Natural killer cell (primary cell): ENCODE measurements around the gene MTHFD2L. TPM values are rescaled to one million over a fixed set of nuclear protein-coding genes. Genes with fewer than 3 reads are reported as not detected.
"Not testable (repeated sequence)": the region's sequence is repeated elsewhere in the genome, so short reads cannot be mapped to it uniquely, and the experiment has no call there.

Experiments used
- ATAC-seq, 3 donors: fragments of 150-1000 bp in 2 of 3; fragments of 200-7000 bp in 1 of 3; cut with Tn5 transposase; 1 replicate in 1 of 3; 2 replicates in 2 of 3; pipeline ENCODE4 v1.10.0; 2021; ENCODE audit warnings: mild to moderate bottlenecking in 2 of 3, moderate library complexity in 2 of 3
- DNase-seq, 2 donors: peaks; one replicate each; pipeline versions ENCODE4 v3.0.0 to v3.0.0-alpha.2; 2013 to 2021; ENCODE audit warnings: mixed read lengths in 1 of 2
- H3K27ac ChIP-seq: one replicate; pipeline ENCODE4 v1.5.1; 2013; ENCODE audit warnings: mild to moderate bottlenecking, low read length
- H3K27me3 ChIP-seq: one replicate; pipeline ENCODE4 v1.6.1; 2013; ENCODE audit warnings: low read length; ENCODE audit not compliant: control insufficient read depth, insufficient read depth
- H3K36me3 ChIP-seq: one replicate; pipeline ENCODE4 v1.6.1; 2013; ENCODE audit warnings: low read length; ENCODE audit not compliant: control insufficient read depth, insufficient read depth
- H3K4me1 ChIP-seq: one replicate; pipeline ENCODE4 v1.6.1; 2013; ENCODE audit warnings: low read length; ENCODE audit not compliant: control insufficient read depth, insufficient read depth
- H3K4me3 ChIP-seq: one replicate; pipeline ENCODE4 v1.5.1; 2013; ENCODE audit warnings: low read length
- H3K9me3 ChIP-seq: one replicate; pipeline ENCODE4 v1.6.1; 2013; ENCODE audit warnings: low read length; ENCODE audit not compliant: control insufficient read depth, insufficient read depth
- H3K27ac Mint-ChIP-seq, 2 donors: one replicate each; pipeline ENCODE4 v1.8.0; 2022; ENCODE audit warnings: mild to moderate bottlenecking in 2 of 2, mixed read lengths in 2 of 2, moderate library complexity in 1 of 2
- H3K27me3 Mint-ChIP-seq, 2 donors: one replicate each; pipeline ENCODE4 v1.8.0; 2022; ENCODE audit warnings: low read depth in 2 of 2, mixed read lengths in 2 of 2
- H3K36me3 Mint-ChIP-seq: one replicate; pipeline ENCODE4 v1.8.0; 2022; ENCODE audit warnings: mixed read lengths
- H3K4me1 Mint-ChIP-seq, 2 donors: one replicate each; pipeline ENCODE4 v1.8.0; 2022; ENCODE audit warnings: mixed read lengths in 2 of 2
- H3K4me3 Mint-ChIP-seq: one replicate; pipeline ENCODE4 v1.8.0; 2022; ENCODE audit warnings: mild to moderate bottlenecking, moderate library complexity, mixed read lengths
- H3K9me3 Mint-ChIP-seq, 2 donors: one replicate each; pipeline ENCODE4 v1.8.0; 2022; ENCODE audit warnings: mixed read lengths in 2 of 2
- WGBS: methylation state at CpG from one replicate; pipeline ENCODE4 v1.1.7; 2013; ENCODE audit warnings: missing lambda C conversion rate; ENCODE audit not compliant: insufficient coverage; 5-methylcytosine and 5-hydroxymethylcytosine counted together
- intact Hi-C: fragments of 100-400 bp; cut with micrococcal nuclease; formaldehyde crosslinking; loops from one replicate; pipeline ENCODE4 v1.14.2; 2022
- total RNA-seq, 4 donors: library from RNA; stranded (reverse); fragments of 120-200 nt in 1 of 4; gene quantifications; one replicate each; pipeline versions ENCODE4 v1.2.3 to v1.2.4, GENCODE V29; 2013 to 2022
- TF ChIP-seq, protein P1 (sequence below): fragments of 200-600 bp; IDR thresholded peaks from one replicate; pipeline ENCODE4 v1.8.0; 2022; ENCODE audit warnings: antibody characterized with exemption

MTHFD2L gene
- total RNA-seq, 3 donors from 2014 or later (not counting 1 experiment from before 2014, with no cell fraction given): 9.5 to 11.7 (median 10.4) TPM

DNA sequence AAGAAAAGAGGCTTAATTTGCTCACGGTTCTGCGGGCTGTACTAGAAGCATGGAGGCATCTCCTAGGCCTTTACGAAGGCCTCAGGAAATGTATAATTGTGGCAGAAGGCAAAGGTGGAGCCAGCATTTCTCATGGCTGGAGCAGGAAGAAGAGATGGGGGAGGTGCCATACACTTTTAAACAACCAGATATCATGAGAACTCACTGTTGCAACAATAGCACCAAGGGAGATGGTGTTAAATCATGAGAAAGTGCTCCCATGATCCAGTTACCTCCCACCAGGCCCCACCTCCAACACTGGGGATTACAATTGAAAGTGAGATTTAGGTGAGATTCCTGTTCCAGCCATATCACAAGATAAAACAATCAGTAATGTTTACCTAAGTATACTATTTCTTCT is 45.5 kb downstream of the MTHFD2L start:
- Histone ChIP-seq H3K4me1 (peaks cover 10% of the 10 kb centered on the region), H3K4me3 (no peak overlapping the region), H3K9me3 (no peaks in the 10 kb centered on the region), H3K27ac (no peak overlapping the region), H3K27me3 (no peaks in the 10 kb centered on the region), H3K36me3 (no peaks in the 10 kb centered on the region)
- Mint-ChIP-seq H3K27ac (no peak overlapping the region), H3K27me3 (no peaks in the 10 kb centered on the region), H3K36me3 (no peaks in the 10 kb centered on the region), H3K4me1 (peaks cover 17 to 18% of the 10 kb centered on the region in 2 donors), H3K9me3 (no peaks in the 10 kb centered on the region), H3K4me3 (no peak overlapping the region)
- ATAC-seq (no peak), DNase-seq (no peak)
- TF ChIP-seq, protein P1, sequence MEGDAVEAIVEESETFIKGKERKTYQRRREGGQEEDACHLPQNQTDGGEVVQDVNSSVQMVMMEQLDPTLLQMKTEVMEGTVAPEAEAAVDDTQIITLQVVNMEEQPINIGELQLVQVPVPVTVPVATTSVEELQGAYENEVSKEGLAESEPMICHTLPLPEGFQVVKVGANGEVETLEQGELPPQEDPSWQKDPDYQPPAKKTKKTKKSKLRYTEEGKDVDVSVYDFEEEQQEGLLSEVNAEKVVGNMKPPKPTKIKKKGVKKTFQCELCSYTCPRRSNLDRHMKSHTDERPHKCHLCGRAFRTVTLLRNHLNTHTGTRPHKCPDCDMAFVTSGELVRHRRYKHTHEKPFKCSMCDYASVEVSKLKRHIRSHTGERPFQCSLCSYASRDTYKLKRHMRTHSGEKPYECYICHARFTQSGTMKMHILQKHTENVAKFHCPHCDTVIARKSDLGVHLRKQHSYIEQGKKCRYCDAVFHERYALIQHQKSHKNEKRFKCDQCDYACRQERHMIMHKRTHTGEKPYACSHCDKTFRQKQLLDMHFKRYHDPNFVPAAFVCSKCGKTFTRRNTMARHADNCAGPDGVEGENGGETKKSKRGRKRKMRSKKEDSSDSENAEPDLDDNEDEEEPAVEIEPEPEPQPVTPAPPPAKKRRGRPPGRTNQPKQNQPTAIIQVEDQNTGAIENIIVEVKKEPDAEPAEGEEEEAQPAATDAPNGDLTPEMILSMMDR: no peak
- intact Hi-C loops: no loop called here
- WGBS: 99% methylated on average over 3 of the region's 3 CpGs

- H3K27ac ChIP-seq: no peak overlapping the region
- H3K36me3 ChIP-seq: no peaks in the 10 kb centered on the region
- peaks cover 10% of the 10 kb centered on the region for H3K4me1 ChIP-seq
- H3K9me3 ChIP-seq: no peaks in the 10 kb centered on the region
- H3K4me3 Mint-ChIP-seq: no peak overlapping the region
- no peak for DNase-seq
- 97% methylated on average over 3 of the region's 4 CpGs for WGBS
- ATAC-seq: no peak
- no peaks in the 10 kb centered on the region for H3K36me3 Mint-ChIP-seq
- intact Hi-C loops: no loop called here
- TF ChIP-seq, protein P1: no peak
- peaks cover 17 to 18% of the 10 kb centered on the region in 2 donors for H3K4me1 Mint-ChIP-seq
- H3K27me3 ChIP-seq: no peaks in the 10 kb centered on the region
- H3K27me3 Mint-ChIP-seq: no peaks in the 10 kb centered on the region
- H3K27ac Mint-ChIP-seq: peak overlapping the region; percentile 77 to 80
- H3K9me3 Mint-ChIP-seq: no peaks in the 10 kb centered on the region
- H3K4me3 ChIP-seq: no peak overlapping the region
Measured at GRCh38 chr4:74205046-74205445, 47.1 kb downstream of the MTHFD2L start.

DNA sequence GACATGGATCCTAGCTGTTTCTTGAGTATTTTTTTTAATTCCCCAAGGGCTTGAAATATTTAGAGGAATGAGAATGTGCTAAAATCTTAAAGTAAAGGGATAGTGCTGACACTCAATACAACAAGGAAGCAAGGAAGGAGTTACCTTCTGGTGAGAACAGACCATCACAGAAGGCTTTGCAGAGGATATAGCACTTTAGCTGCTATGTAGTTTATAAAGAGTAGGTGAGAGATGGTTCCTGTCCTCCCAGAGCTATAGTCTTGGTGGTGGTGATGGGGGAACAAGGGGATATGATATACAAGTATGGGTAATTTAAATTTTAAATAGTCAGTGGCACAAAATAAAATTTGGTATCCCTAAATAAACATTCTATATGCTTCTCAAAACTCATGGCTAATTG is 47.6 kb downstream of the MTHFD2L start:
- DNase-seq (no peak), ATAC-seq (peak; percentile 61 to 77 (median 64))
- H3K4me1 ChIP-seq: peaks cover 10% of the 10 kb centered on the region
- no peaks in the 10 kb centered on the region for H3K27me3 ChIP-seq
- H3K27ac Mint-ChIP-seq: peak overlapping the region; percentile 77 to 80
- no peaks in the 10 kb centered on the region for H3K36me3 Mint-ChIP-seq
- intact Hi-C loops: no loop called here
- no peaks in the 10 kb centered on the region for H3K27me3 Mint-ChIP-seq
- H3K4me3 ChIP-seq: no peak overlapping the region
- H3K9me3 ChIP-seq: no peaks in the 10 kb centered on the region
- TF ChIP-seq, protein P1: no peak
- H3K9me3 Mint-ChIP-seq: no peaks in the 10 kb centered on the region
- peaks cover 17 to 18% of the 10 kb centered on the region in 2 donors for H3K4me1 Mint-ChIP-seq
- peak overlapping the region; percentile 71 for H3K27ac ChIP-seq
- H3K4me3 Mint-ChIP-seq: peak overlapping the region; percentile 67
- no peaks in the 10 kb centered on the region for H3K36me3 ChIP-seq

DNA sequence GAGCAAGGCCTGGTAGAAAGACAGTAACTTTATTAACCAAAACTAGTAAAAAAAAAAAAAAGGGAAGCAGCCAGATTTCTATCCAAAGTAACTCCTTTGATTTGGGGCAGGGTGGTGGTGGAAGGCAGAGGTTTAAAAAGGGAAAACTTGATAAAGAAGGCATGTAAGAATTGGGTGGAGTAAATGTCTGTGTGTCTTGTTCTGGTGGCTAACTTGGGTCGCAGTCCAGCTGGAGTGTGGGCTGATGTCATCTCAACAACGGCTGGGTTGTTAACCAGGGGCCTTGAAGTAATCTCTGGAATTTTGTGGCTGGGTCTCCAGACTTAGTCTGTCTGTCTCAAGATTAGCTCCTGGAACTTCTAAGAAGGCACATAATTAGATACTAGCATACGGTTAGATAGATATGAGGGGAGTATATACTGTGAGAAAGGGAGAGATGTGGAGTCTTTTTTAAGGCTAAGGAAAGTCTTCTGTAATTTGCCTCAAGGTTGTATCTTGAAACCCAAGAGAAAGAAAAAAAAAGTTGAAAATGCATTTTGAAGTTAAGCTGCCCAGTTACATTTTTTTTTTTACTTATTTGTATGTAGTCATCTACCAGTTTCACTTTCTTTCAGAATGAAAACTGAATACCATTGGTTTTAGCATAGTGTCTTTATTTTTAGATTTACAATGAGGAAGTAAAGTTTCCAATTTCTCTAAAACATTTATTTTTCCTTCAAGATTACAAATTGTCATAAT is 48.3 kb downstream of the MTHFD2L start:
- Mint-ChIP-seq H3K4me3 (peak overlapping the region; percentile 67), H3K36me3 (no peaks in the 10 kb centered on the region), H3K4me1 (peaks cover 17 to 18% of the 10 kb centered on the region in 2 donors), H3K9me3 (no peaks in the 10 kb centered on the region), H3K27ac (peak overlapping the region; percentile 77 to 80), H3K27me3 (no peaks in the 10 kb centered on the region)
- H3K9me3 ChIP-seq: no peaks in the 10 kb centered on the region
- DNase-seq: no peak
- H3K27me3 ChIP-seq: no peaks in the 10 kb centered on the region
- TF ChIP-seq, protein P1: no peak
- no peak overlapping the region for H3K4me3 ChIP-seq
- 31% methylated on average over 3 of the region's 3 CpGs for WGBS
- peaks cover 10% of the 10 kb centered on the region for H3K4me1 ChIP-seq
- ATAC-seq: peak in 1 of 3 donors; percentile 62
- peak overlapping the region; percentile 71 for H3K27ac ChIP-seq
- intact Hi-C loops: no loop called here
- H3K36me3 ChIP-seq: no peaks in the 10 kb centered on the region

DNA sequence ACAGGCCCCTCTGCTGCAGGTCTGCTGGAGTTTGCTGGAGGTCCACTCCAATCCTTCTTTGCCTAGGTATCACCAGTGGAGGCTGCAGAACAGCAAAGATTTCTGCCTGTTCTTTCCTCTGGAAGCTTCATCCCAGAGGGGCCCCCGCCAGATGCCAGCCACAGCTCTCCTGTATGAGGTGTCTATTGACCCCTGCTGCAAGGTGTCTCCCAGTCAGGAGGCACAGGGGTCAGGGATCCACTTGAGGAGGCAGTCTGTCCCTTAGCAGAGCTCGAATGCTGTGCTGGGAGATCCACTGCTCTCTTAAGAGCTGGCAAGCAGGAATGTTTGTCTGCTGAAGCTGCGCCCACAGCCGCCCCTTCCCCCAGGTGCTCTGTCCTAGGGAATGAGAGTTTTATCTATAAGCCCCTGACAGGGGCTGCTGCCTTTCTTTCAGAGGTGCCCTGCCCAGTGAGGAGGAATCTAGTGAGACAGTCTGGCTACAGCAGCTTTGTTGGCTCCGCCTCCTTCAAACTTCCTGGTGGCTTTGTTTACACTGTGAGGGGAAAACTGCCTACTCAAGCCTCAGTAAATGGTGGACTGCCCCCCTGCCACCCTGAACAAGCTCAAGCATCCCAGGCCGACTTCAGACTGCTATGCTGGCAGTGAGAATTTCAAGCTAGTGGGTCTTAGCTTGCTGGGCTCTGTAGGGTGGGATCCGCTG is 56.7 kb downstream of the MTHFD2L start:
- H3K27me3 Mint-ChIP-seq, H3K27ac ChIP-seq, H3K27me3 ChIP-seq, H3K4me3 Mint-ChIP-seq, H3K36me3 ChIP-seq, H3K4me1 Mint-ChIP-seq, H3K4me3 ChIP-seq, H3K27ac Mint-ChIP-seq, H3K9me3 ChIP-seq, DNase-seq, ATAC-seq, H3K36me3 Mint-ChIP-seq, intact Hi-C loops, H3K4me1 ChIP-seq, H3K9me3 Mint-ChIP-seq: not testable (repeated sequence)
- 94% methylated on average over 7 of the region's 7 CpGs for WGBS
